ENCODE data around the gene SF1. TPM values are rescaled to one million over a fixed set of nuclear protein-coding genes. Genes with fewer than 3 reads are reported as not detected.

SF1 gene
- total and polyA plus RNA-seq, 2 donors: 49.5 to 134 TPM

DNA sequence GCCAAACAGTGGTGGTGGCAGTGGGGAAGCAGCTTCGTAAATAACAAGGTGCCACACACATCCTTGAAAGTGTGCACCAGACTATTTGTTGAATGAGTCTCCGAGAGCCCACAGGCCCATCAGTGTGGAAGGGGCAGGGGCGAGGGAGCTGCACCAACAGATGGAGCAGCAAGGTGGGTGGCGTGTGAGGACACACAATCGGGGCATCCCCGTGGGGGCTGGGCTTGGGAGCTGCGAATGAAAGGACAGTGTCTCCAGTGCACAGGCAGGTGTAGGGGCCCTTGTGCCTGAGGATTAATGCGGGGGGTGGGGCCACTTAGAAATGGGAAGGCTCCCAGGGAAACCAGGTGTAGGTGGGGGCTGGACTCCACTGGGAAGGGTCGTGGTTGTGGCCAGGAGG lies 58.2 kb downstream of the SF1 start:
- H3K4me3 ChIP-seq (ENCODE audit: low read length in 2 of 2): no peak overlapping the region
- peaks cover 5 to 15% of the 10 kb centered on the region in 2 donors for H3K4me1 ChIP-seq (ENCODE audit: control insufficient read depth in 2 of 2, insufficient read depth in 2 of 2, low read length in 2 of 2)
- no peaks in the 10 kb centered on the region for H3K36me3 ChIP-seq (ENCODE audit: control insufficient read depth in 2 of 2, insufficient read depth in 2 of 2, low read length in 1 of 2)
- peaks cover 45 to 81% of the 10 kb centered on the region in 2 donors for H3K27me3 ChIP-seq (ENCODE audit: control insufficient read depth in 2 of 2, insufficient read depth in 1 of 2, low read length in 1 of 2)
- H3K9me3 ChIP-seq (ENCODE audit: control insufficient read depth in 2 of 2, insufficient read depth in 1 of 2, low read length in 1 of 2): no peaks in the 10 kb centered on the region
- no peak for DNase-seq (ENCODE audit: low read depth in 6 of 9, low spot score in 9 of 9)
- no peak overlapping the region for H3K27ac ChIP-seq (ENCODE audit: low read depth in 1 of 2, low read length in 1 of 2)
- WGBS: 90% methylated on average over 9 of the region's 9 CpGs

DNA sequence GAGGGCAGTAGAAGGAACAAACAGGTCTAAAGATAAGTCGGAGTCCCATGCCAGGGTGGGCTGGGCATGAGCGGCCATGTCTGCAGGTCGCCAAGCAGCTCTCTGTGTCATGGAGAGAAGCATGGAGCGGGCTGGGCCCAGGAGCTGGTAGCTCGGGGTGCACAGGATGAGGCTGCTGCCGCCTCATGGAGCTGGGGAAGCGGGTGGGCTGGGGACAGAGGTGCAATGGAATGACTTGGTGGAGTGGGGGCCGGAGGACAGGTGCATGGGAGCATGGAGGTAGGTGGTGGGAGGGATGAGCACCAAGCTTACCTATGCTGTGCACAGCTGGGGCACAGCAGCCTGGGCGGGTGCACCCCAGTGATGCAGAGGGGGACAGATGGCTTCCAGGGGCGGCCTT lies 58.9 kb downstream of the SF1 start:
- Histone ChIP-seq H3K4me3 (ENCODE audit: low read length in 2 of 2) (no peak overlapping the region), H3K36me3 (ENCODE audit: control insufficient read depth in 2 of 2, insufficient read depth in 2 of 2, low read length in 1 of 2) (no peaks in the 10 kb centered on the region), H3K27ac (ENCODE audit: low read depth in 1 of 2, low read length in 1 of 2) (no peak overlapping the region), H3K9me3 (ENCODE audit: control insufficient read depth in 2 of 2, insufficient read depth in 1 of 2, low read length in 1 of 2) (no peaks in the 10 kb centered on the region), H3K27me3 (ENCODE audit: control insufficient read depth in 2 of 2, insufficient read depth in 1 of 2, low read length in 1 of 2) (peaks cover 52 to 88% of the 10 kb centered on the region in 2 donors), H3K4me1 (ENCODE audit: control insufficient read depth in 2 of 2, insufficient read depth in 2 of 2, low read length in 2 of 2) (peaks cover 5 to 12% of the 10 kb centered on the region in 2 donors)
- no peak for DNase-seq (ENCODE audit: low read depth in 6 of 9, low spot score in 9 of 9)
- WGBS: 95% methylated on average over 10 of the region's 10 CpGs

DNA sequence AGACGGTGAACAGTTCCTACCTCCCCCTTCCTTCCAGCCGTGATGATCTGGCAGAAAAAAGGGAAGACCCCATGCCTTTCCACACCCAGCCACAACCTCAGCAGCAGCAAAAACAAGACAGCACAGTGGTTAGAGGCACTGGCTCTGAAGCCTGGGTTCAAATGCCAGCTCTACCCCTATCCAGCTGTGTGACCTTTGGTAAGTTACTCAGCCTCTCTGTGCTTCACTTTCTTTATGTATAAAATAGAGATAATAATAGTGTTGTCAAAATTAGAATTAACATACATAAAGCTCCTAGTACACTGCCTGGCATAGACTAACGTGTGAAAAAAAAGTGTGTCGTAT lies 59.6 kb downstream of the SF1 start:
- Histone ChIP-seq H3K36me3 (ENCODE audit: control insufficient read depth in 2 of 2, insufficient read depth in 2 of 2, low read length in 1 of 2) (no peaks in the 10 kb centered on the region), H3K4me1 (ENCODE audit: control insufficient read depth in 2 of 2, insufficient read depth in 2 of 2, low read length in 2 of 2) (peaks cover 5 to 8% of the 10 kb centered on the region in 2 donors), H3K9me3 (ENCODE audit: control insufficient read depth in 2 of 2, insufficient read depth in 1 of 2, low read length in 1 of 2) (peaks cover 0 to 3% of the 10 kb centered on the region in 2 donors), H3K27me3 (ENCODE audit: control insufficient read depth in 2 of 2, insufficient read depth in 1 of 2, low read length in 1 of 2) (peaks cover 58 to 95% of the 10 kb centered on the region in 2 donors), H3K27ac (ENCODE audit: low read depth in 1 of 2, low read length in 1 of 2) (no peak overlapping the region), H3K4me3 (ENCODE audit: low read length in 2 of 2) (no peak overlapping the region)
- DNase-seq (ENCODE audit: low read depth in 6 of 9, low spot score in 9 of 9): no peak
- 81% methylated on average over 4 of the region's 4 CpGs for WGBS

DNA sequence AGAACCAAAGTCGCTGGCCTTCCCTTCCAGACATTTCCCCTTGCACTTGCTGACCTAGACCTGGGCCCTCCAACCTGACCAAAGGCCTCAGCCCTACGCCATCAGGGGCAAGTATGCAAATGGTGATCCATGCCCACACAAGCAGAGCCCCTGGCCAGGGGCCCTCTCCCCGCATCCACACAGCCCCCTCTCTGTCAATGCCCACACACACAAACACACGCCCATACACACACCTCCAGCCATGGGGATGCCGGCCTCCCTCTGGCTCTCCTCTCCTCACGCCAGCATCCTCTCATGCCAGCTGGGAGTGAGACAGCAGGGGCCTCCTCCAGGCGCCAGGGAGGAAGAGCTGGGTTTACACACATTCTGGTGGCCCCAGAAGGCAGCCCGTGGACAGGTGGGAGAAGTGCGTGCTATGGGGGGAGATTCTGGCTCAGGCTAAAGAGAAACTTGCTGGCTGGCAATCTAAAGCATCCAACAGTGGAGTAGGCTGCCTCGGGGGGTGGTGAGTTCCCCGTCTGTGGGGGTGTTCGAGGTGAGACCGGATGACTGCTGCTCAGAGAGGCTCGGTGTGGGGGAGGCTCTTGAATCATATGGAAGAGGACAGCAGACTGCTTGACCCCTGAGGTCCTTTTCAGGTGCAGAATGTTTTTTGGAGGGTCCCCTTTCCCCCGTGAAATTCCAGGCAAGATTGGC lies 60.1 kb downstream of the SF1 start:
- Histone ChIP-seq H3K9me3 (ENCODE audit: control insufficient read depth in 2 of 2, insufficient read depth in 1 of 2, low read length in 1 of 2) (peaks cover 0 to 3% of the 10 kb centered on the region in 2 donors), H3K27ac (ENCODE audit: low read depth in 1 of 2, low read length in 1 of 2) (no peak overlapping the region), H3K27me3 (ENCODE audit: control insufficient read depth in 2 of 2, insufficient read depth in 1 of 2, low read length in 1 of 2) (peaks cover 63 to 94% of the 10 kb centered on the region in 2 donors), H3K36me3 (ENCODE audit: control insufficient read depth in 2 of 2, insufficient read depth in 2 of 2, low read length in 1 of 2) (no peaks in the 10 kb centered on the region), H3K4me1 (ENCODE audit: control insufficient read depth in 2 of 2, insufficient read depth in 2 of 2, low read length in 2 of 2) (peaks cover 2% of the 10 kb centered on the region in 2 donors), H3K4me3 (ENCODE audit: low read length in 2 of 2) (no peak overlapping the region)
- WGBS: 88% methylated on average over 15 of the region's 15 CpGs
- no peak for DNase-seq (ENCODE audit: low read depth in 6 of 9, low spot score in 9 of 9)

DNA sequence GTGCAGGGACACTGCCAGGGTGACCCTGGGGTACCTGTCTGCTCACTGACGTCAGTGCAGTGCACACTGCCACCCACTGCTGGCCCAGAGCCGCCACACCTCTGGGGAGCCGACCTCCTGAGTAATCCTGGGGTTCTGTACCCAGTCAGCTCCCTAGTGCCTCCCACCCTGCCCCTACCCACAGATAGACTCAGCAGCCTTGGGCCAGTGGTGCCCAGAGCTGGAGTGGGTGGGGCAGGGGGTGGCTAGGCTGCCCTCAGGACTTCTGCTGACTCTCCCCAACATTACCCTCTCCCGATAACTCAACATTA lies 61.1 kb downstream of the SF1 start:
- H3K4me3 ChIP-seq (ENCODE audit: low read length in 2 of 2): no peak overlapping the region
- peaks cover 0 to 3% of the 10 kb centered on the region in 2 donors for H3K9me3 ChIP-seq (ENCODE audit: control insufficient read depth in 2 of 2, insufficient read depth in 1 of 2, low read length in 1 of 2)
- no peak for DNase-seq (ENCODE audit: low read depth in 6 of 9, low spot score in 9 of 9)
- no peak overlapping the region for H3K27ac ChIP-seq (ENCODE audit: low read depth in 1 of 2, low read length in 1 of 2)
- H3K36me3 ChIP-seq (ENCODE audit: control insufficient read depth in 2 of 2, insufficient read depth in 2 of 2, low read length in 1 of 2): no peaks in the 10 kb centered on the region
- 94% methylated on average over 4 of the region's 4 CpGs for WGBS
- H3K4me1 ChIP-seq (ENCODE audit: control insufficient read depth in 2 of 2, insufficient read depth in 2 of 2, low read length in 2 of 2): peaks cover 2 to 10% of the 10 kb centered on the region in 2 donors
- peaks cover 66 to 95% of the 10 kb centered on the region in 2 donors for H3K27me3 ChIP-seq (ENCODE audit: control insufficient read depth in 2 of 2, insufficient read depth in 1 of 2, low read length in 1 of 2)

DNA sequence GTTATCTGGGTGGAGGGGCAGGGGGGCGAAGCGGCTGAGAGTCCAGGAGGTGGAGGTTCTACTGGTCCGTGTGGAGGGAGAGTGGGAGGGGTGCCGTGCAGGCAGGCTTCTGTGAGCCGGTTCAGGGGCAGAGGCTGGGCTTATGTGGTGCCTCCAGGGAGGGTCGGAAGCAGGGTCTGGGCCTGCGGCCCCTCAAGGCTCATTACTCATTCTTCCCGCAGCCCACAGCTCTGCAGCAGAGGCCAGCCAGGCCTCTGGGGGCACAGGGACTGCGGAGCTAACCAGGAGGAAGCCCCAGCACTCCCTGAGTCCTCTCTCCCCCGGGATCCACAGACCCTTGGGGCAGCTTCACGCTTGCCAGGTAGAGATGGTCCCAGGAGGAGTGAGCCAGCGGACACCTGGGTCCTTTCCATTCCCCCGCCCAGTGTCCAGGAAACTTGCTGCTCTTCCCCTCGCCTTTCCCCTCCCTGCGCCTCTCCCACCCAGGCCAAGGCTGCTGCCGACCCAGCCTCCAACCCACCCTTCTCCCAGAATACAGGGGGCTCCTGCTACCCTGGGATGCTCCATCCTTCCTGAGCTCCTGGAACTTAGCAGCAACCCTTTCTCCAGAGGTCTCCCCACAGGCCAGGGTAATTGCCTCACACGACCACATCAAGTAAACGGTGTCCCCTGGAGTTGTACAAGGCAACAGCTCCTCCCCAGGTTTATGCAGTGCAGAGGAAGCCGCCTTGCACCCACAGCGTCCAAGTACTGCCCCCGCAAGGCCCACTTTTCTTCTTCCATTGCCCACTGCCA lies 61.7 kb downstream of the SF1 start:
- 60% methylated on average over 21 of the region's 21 CpGs for WGBS
- no peak overlapping the region for H3K4me3 ChIP-seq (ENCODE audit: low read length in 2 of 2)
- DNase-seq (ENCODE audit: low read depth in 6 of 9, low spot score in 9 of 9): no peak
- peaks cover 0 to 3% of the 10 kb centered on the region in 2 donors for H3K9me3 ChIP-seq (ENCODE audit: control insufficient read depth in 2 of 2, insufficient read depth in 1 of 2, low read length in 1 of 2)
- peaks cover 2 to 10% of the 10 kb centered on the region in 2 donors for H3K4me1 ChIP-seq (ENCODE audit: control insufficient read depth in 2 of 2, insufficient read depth in 2 of 2, low read length in 2 of 2)
- no peak overlapping the region for H3K27ac ChIP-seq (ENCODE audit: low read depth in 1 of 2, low read length in 1 of 2)
- H3K27me3 ChIP-seq (ENCODE audit: control insufficient read depth in 2 of 2, insufficient read depth in 1 of 2, low read length in 1 of 2): peaks cover 67 to 95% of the 10 kb centered on the region in 2 donors
- H3K36me3 ChIP-seq (ENCODE audit: control insufficient read depth in 2 of 2, insufficient read depth in 2 of 2, low read length in 1 of 2): no peaks in the 10 kb centered on the region

DNA sequence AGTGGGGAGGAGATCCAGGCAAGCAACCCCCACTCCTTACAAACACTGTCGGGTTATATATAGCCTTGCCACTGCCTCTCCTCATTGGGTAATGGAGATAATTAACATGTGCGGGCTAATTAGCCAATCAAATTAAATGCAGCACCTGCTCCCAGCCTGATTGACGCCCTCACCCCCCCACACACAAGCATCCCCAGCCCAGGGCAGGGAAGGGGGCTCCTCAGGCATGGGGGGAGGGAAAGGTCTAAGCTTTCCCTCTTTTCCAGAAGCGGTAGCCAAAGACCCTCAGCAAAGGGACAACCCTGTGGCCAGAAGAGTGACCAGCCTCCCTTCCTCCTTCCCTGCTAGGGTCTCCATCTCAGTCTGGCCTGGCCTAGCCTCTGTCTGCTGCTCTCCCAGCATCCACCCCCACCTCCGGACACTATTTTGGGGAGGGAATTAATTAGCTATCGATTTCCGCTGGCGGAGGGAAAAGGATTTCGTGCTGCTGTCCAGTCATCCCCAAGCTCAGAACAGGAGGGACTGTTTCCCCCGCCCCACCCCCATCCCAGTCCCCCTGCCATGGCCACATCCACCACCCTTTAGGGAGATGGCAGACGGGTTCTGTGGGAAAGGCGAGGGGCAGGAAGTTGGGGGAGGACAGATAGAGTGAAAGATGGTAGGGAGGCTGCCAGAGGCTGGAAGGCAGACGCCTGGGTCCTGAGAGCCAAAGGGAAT lies 62.4 kb downstream of the SF1 start:
- 64% methylated on average over 13 of the region's 13 CpGs for WGBS
- Histone ChIP-seq H3K9me3 (ENCODE audit: control insufficient read depth in 2 of 2, insufficient read depth in 1 of 2, low read length in 1 of 2) (peaks cover 0 to 3% of the 10 kb centered on the region in 2 donors), H3K4me1 (ENCODE audit: control insufficient read depth in 2 of 2, insufficient read depth in 2 of 2, low read length in 2 of 2) (peaks cover 8 to 10% of the 10 kb centered on the region in 2 donors), H3K4me3 (ENCODE audit: low read length in 2 of 2) (no peak overlapping the region), H3K36me3 (ENCODE audit: control insufficient read depth in 2 of 2, insufficient read depth in 2 of 2, low read length in 1 of 2) (no peaks in the 10 kb centered on the region), H3K27ac (ENCODE audit: low read depth in 1 of 2, low read length in 1 of 2) (no peak overlapping the region), H3K27me3 (ENCODE audit: control insufficient read depth in 2 of 2, insufficient read depth in 1 of 2, low read length in 1 of 2) (peaks cover 67 to 95% of the 10 kb centered on the region in 2 donors)
- no peak for DNase-seq (ENCODE audit: low read depth in 6 of 9, low spot score in 9 of 9)

DNA sequence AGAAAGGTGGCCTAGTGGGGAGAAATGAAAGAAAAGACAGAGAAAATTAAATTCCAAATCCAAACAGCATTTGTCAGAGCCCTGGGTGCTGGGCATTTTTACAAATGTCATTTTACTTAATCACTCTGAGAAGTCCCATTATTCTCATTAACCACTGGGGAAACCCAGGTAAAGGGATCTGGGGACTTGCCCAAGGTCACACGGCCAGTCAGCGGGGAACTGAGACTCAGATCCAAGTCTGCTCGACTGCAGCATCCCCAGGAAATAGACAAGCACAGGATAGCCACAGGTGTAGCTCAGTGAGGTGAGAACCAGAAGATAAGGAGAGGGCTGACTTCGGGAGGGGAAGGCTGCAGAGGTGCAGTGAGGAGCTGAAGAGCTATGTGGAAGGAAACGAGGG lies 63.2 kb downstream of the SF1 start:
- Histone ChIP-seq H3K36me3 (ENCODE audit: control insufficient read depth in 2 of 2, insufficient read depth in 2 of 2, low read length in 1 of 2) (no peaks in the 10 kb centered on the region), H3K27ac (ENCODE audit: low read depth in 1 of 2, low read length in 1 of 2) (no peak overlapping the region), H3K9me3 (ENCODE audit: control insufficient read depth in 2 of 2, insufficient read depth in 1 of 2, low read length in 1 of 2) (peaks cover 0 to 3% of the 10 kb centered on the region in 2 donors), H3K4me1 (ENCODE audit: control insufficient read depth in 2 of 2, insufficient read depth in 2 of 2, low read length in 2 of 2) (peaks cover 10 to 12% of the 10 kb centered on the region in 2 donors), H3K4me3 (ENCODE audit: low read length in 2 of 2) (no peak overlapping the region), H3K27me3 (ENCODE audit: control insufficient read depth in 2 of 2, insufficient read depth in 1 of 2, low read length in 1 of 2) (peaks cover 69 to 95% of the 10 kb centered on the region in 2 donors)
- 76% methylated on average over 5 of the region's 5 CpGs for WGBS
- no peak for DNase-seq (ENCODE audit: low read depth in 6 of 9, low spot score in 9 of 9)

DNA sequence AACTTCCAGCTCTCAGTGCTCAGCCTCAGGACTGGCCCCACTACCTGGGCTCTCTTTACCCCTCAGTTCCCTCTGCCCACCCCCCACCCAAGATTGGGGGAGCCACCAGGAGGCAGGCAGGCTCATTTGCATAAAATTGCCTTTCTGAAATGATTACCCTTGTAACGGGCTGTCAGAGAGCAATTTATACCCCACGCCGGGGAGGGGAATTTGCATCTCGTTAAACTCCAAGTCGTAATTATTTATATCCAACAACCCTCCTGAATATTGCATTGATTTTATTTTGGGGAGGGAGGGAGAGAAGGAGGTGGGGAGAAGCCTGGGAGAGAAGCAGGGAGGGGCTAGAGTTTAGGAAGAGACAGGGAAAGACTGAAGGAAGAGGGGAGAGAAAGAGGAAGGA lies 63.7 kb downstream of the SF1 start:
- Histone ChIP-seq H3K36me3 (ENCODE audit: control insufficient read depth in 2 of 2, insufficient read depth in 2 of 2, low read length in 1 of 2) (no peaks in the 10 kb centered on the region), H3K4me1 (ENCODE audit: control insufficient read depth in 2 of 2, insufficient read depth in 2 of 2, low read length in 2 of 2) (peaks cover 10 to 12% of the 10 kb centered on the region in 2 donors), H3K27ac (ENCODE audit: low read depth in 1 of 2, low read length in 1 of 2) (no peak overlapping the region), H3K27me3 (ENCODE audit: control insufficient read depth in 2 of 2, insufficient read depth in 1 of 2, low read length in 1 of 2) (peaks cover 66 to 96% of the 10 kb centered on the region in 2 donors), H3K9me3 (ENCODE audit: control insufficient read depth in 2 of 2, insufficient read depth in 1 of 2, low read length in 1 of 2) (peaks cover 0 to 3% of the 10 kb centered on the region in 2 donors), H3K4me3 (ENCODE audit: low read length in 2 of 2) (no peak overlapping the region)
- WGBS: 78% methylated on average over 5 of the region's 5 CpGs
- DNase-seq (ENCODE audit: low read depth in 6 of 9, low spot score in 9 of 9): no peak
